HepG2 (cell line): Measurements from ENCODE around the gene MLST8. TPM values are rescaled to one million over a fixed set of nuclear protein-coding genes. Genes with fewer than 3 reads are reported as not detected.

Source experiments
- CREM ChIP-seq, 2 experiments: sonication (generic) in 1 of 2; formaldehyde crosslinking in 1 of 2; IDR thresholded peaks; 2 replicates each; pipeline versions ENCODE4 v1.4.0 to v1.6.1; 2016 to 2020; ENCODE audit warnings: antibody characterized with exemption in 1 of 2, mild to moderate bottlenecking in 1 of 2, missing genetic modification reagents in 1 of 2
- GATA4 ChIP-seq: sonication (generic); IDR thresholded peaks from 2 replicates; pipeline ENCODE4 v1.6.1; 2016; ENCODE audit warnings: antibody characterized with exemption, low read depth, borderline replicate concordance
- ISL2 ChIP-seq: sonication (generic); formaldehyde crosslinking; IDR thresholded peaks from 2 replicates; pipeline ENCODE4 v1.5.0; 2020; ENCODE audit warnings: missing genetic modification reagents
- SP2 ChIP-seq: sonication (generic); formaldehyde crosslinking; IDR thresholded peaks from 2 replicates; pipeline ENCODE4 v1.5.1; 2020; ENCODE audit warnings: mild to moderate bottlenecking, missing genetic modification reagents
- U2AF2 ChIP-seq: fragments of 200-400 bp; formaldehyde crosslinking; IDR thresholded peaks from 2 replicates; pipeline ENCODE4 v1.6.1; 2017; ENCODE audit warnings: low read depth, mild to moderate bottlenecking, low read length
- ZFP37 ChIP-seq: sonication (generic); formaldehyde crosslinking; IDR thresholded peaks from 2 replicates; pipeline ENCODE4 v1.4.0; 2020; ENCODE audit warnings: missing genetic modification reagents, borderline replicate concordance
- ZNF101 ChIP-seq: sonication (generic); formaldehyde crosslinking; IDR thresholded peaks from 2 replicates; pipeline ENCODE4 v1.4.0; 2020; ENCODE audit warnings: mild to moderate bottlenecking, low read depth, missing genetic modification reagents, borderline replicate concordance
- ZNF256 ChIP-seq: sonication (generic); formaldehyde crosslinking; conservative IDR thresholded peaks from 2 replicates; pipeline ENCODE4 v1.4.0; 2020; ENCODE audit warnings: missing genetic modification reagents
- ZNF441 ChIP-seq: sonication (generic); formaldehyde crosslinking; IDR thresholded peaks from 2 replicates; pipeline ENCODE4 v1.7.0; 2021; ENCODE audit warnings: missing genetic modification reagents, borderline replicate concordance
- ZNF546 ChIP-seq: sonication (generic); formaldehyde crosslinking; conservative IDR thresholded peaks from 2 replicates; pipeline ENCODE4 v1.8.1; 2023; ENCODE audit warnings: mild to moderate bottlenecking, missing genetic modification reagents
- ZNF644 ChIP-seq: IDR thresholded peaks from 2 replicates; pipeline ENCODE4 v1.6.1; 2016; ENCODE audit warnings: low read depth
- ZNF670 ChIP-seq: sonication (generic); formaldehyde crosslinking; IDR thresholded peaks from 2 replicates; pipeline ENCODE4 v1.8.0; 2022; ENCODE audit warnings: mild to moderate bottlenecking, missing genetic modification reagents, borderline replicate concordance
- ZNF782 ChIP-seq: sonication (generic); formaldehyde crosslinking; IDR thresholded peaks from 2 replicates; pipeline ENCODE4 v1.4.0; 2020; ENCODE audit warnings: missing genetic modification reagents, mild to moderate bottlenecking, borderline replicate concordance
- ZNF879 ChIP-seq: sonication (generic); formaldehyde crosslinking; IDR thresholded peaks from 2 replicates; pipeline ENCODE4 v1.8.1; 2023; ENCODE audit warnings: missing genetic modification reagents
- polyA plus RNA-seq, 8 experiments: library from polyadenylated mRNA; depleted of rRNA in 3 of 8; stranded (reverse) in 7 of 8; unstranded in 1 of 8; fragments of >200 nt; fragmentation: Illumina TruSeq in 4 of 8; extraction: Trizol in 4 of 8; gene quantifications; 2 replicates each; pipeline versions ENCODE4 v1.2.1 to v1.2.3, GENCODE V29; 2011 to 2016; ENCODE audit warnings: low read depth in 4 of 8, missing spikeins in 1 of 8, mixed read lengths in 1 of 8; ENCODE audit not compliant: insufficient read depth in 1 of 8
- total RNA-seq, 5 experiments: library from RNA; depleted of rRNA; stranded (reverse); fragments of >200 nt; fragmentation: Illumina TruSeq; extraction: Trizol; gene quantifications; 2 replicates each; pipeline ENCODE4 v1.2.3, GENCODE V29; 2016; ENCODE audit warnings: low read depth in 1 of 5
- TF ChIP-seq, protein P1 (sequence below): sonication (generic); formaldehyde crosslinking; IDR thresholded peaks from 2 replicates; pipeline ENCODE4 v1.9.0; 2022; ENCODE audit warnings: missing genetic modification reagents, mild to moderate bottlenecking, borderline replicate concordance
- TF ChIP-seq, protein P2 (sequence below): sonication (generic); formaldehyde crosslinking; IDR thresholded peaks from 2 replicates; pipeline ENCODE4 v1.5.1; 2020; ENCODE audit warnings: missing genetic modification reagents, mild to moderate bottlenecking, borderline replicate concordance
- TF ChIP-seq, protein P3 (sequence below): sonication (generic); formaldehyde crosslinking; IDR thresholded peaks from 2 replicates; pipeline ENCODE4 v1.4.0; 2020; ENCODE audit warnings: missing genetic modification reagents, borderline replicate concordance

Gene MLST8
- total and polyA plus RNA-seq, 2 of the 13 experiments (the other 11 are each of a cell fraction or from before 2014, with no cell fraction given), result 30.8 to 72.7 TPM

DNA sequence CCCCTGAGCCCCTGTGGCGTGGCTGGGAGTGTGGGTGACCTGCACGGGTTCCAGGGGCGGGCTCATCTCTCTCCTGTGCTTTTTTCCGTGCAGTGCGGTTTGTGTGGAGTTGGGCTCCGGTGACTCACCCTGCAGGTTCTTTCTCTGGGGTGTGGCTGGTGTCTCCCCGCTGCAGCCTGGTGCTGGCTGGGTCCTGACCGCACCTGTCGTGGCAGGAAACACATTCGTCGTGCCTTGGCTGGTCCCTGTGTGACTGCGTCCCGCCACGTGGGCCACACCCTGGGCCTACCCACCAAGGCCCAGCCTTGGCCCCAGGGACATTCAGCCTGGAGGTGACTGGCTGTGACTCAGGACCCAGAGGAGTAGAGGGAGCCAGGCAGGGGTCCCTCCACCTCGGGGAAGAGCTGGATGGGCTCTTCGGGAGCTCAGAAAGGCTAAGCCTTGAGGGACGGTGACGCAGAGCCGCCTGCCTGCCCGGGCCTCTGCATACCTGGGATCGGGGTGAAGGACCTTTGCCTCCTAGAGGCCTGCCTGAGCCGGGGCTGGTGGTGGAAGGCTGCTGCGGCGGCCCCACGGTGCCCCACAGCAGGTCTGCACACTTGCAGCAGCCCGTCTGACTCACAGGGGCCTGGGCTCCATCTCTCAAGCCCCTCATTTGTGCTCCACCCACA lies 41.9 kb upstream of the MLST8 start (continued):
- no peak for TF ChIP-seq ZNF441 (CRISPR knock-in tag)
- TF ChIP-seq SP2 (CRISPR knock-in tag), result no peak
- TF ChIP-seq ZNF879 (CRISPR knock-in tag), result 0 out of 2 replicates have a peak, but pooled peaks have one; percentile 61
- no peak for TF ChIP-seq ZNF644 (CRISPR knock-in tag)
- TF ChIP-seq GATA4, result no peak
- TF ChIP-seq ISL2, result 0 out of 2 replicates have a peak, but pooled peaks have one; percentile 20
- no peak for TF ChIP-seq ZFP37 (CRISPR knock-in tag)
- no peak for TF ChIP-seq ZNF101 (CRISPR knock-in tag)
- no peak for TF ChIP-seq U2AF2
- TF ChIP-seq ZNF256 (CRISPR knock-in tag), result no peak
- peak; percentile 17; the same call in 1 of the 2 replicates for TF ChIP-seq CREM (IDR thresholded peaks at IDR 0.05)
- TF ChIP-seq CREM (CRISPR knock-in tag; IDR thresholded peaks at IDR 0.05), result no peak
- TF ChIP-seq, protein P1, sequence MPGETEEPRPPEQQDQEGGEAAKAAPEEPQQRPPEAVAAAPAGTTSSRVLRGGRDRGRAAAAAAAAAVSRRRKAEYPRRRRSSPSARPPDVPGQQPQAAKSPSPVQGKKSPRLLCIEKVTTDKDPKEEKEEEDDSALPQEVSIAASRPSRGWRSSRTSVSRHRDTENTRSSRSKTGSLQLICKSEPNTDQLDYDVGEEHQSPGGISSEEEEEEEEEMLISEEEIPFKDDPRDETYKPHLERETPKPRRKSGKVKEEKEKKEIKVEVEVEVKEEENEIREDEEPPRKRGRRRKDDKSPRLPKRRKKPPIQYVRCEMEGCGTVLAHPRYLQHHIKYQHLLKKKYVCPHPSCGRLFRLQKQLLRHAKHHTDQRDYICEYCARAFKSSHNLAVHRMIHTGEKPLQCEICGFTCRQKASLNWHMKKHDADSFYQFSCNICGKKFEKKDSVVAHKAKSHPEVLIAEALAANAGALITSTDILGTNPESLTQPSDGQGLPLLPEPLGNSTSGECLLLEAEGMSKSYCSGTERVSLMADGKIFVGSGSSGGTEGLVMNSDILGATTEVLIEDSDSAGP (CRISPR knock-in tag), result peak; percentile 41; the same call in 1 of the 2 replicates
- TF ChIP-seq ZNF546 (CRISPR knock-in tag), result no peak
- TF ChIP-seq, protein P2, sequence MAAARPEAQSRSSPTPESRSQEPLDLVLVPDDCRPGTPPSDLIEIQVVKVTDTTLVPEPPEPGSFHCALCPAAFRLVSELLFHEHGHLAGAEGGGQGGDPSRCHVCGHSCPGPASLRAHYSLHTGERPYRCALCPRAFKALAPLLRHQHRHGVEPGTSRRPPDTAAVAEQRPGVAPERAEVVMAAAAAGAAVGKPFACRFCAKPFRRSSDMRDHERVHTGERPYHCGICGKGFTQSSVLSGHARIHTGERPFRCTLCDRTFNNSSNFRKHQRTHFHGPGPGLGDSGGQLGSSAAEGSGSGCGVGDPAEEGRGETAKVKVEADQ (CRISPR knock-in tag), result no peak
- no peak for TF ChIP-seq ZNF782 (CRISPR knock-in tag)
- no peak for TF ChIP-seq ZNF670 (CRISPR knock-in tag)
- TF ChIP-seq, protein P3, sequence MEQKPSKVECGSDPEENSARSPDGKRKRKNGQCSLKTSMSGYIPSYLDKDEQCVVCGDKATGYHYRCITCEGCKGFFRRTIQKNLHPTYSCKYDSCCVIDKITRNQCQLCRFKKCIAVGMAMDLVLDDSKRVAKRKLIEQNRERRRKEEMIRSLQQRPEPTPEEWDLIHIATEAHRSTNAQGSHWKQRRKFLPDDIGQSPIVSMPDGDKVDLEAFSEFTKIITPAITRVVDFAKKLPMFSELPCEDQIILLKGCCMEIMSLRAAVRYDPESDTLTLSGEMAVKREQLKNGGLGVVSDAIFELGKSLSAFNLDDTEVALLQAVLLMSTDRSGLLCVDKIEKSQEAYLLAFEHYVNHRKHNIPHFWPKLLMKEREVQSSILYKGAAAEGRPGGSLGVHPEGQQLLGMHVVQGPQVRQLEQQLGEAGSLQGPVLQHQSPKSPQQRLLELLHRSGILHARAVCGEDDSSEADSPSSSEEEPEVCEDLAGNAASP (CRISPR knock-in tag), result peak; percentile 37; the same call in 1 of the 2 replicates
